T-helper 1 cell treated with Interleukin-12 subunit alpha and Interleukin-12 subunit beta and Interleukin-4 antibody, amounts not matched to agents 30 ng/mL and 1 ng/mL, for 36 hours (primary cell): ENCODE measurements around the gene XAGE3. TPM values are rescaled to one million over a fixed set of nuclear protein-coding genes. Genes with fewer than 3 reads are reported as not detected.
"Not testable (repeated sequence)": the region's sequence is repeated elsewhere in the genome, so short reads cannot be mapped to it uniquely, and the experiment has no call there.

Experiments
- intact Hi-C: fragments of 100-400 bp; cut with micrococcal nuclease; formaldehyde crosslinking; loops from one replicate; pipeline ENCODE4 v1.15.1; 2024
- total RNA-seq: library from RNA; stranded (reverse); gene quantifications from 2 replicates; pipeline ENCODE4 v1.2.3, GENCODE V29; 2022

Gene XAGE3, protein sequence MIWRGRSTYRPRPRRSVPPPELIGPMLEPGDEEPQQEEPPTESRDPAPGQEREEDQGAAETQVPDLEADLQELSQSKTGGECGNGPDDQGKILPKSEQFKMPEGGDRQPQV
- total RNA-seq, result not detected in 2 replicates

DNA sequence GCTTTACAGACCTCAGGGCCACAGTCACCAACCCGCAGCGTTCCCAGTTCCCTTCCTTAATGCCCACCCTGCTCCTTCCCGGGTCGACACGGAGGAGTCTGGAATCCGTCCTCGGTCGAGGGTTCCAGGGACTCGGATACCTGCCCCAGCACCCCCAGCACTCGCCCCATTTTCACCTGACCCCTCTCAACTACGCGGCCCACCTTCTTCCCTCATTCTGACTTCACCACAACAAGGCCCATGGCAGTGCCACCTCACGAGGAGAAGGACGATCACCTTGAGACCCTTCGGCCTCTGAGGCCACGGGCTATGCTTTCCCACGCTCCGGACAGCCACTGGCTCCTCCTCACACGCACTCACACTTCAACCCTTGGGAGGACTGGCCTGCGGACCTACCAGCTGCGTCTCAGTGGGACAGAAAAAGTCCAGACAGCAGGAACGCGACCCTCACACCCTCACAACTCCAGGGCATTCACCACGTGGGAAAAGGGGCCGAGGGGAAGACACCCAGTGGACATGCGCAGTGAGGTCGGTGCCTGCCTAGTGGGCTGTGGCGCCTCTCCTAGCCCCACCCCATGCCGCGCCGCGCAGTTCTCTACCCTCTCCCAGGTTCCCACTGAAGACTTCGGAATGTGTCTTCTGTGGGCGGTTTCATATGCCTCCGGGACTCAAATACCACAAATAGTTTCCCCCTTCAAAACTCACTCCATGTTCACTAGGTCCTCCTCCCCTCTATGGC is at the start of gene XAGE3:
XAGE3 (minus strand) TSS at position 474 of the 739 bp plus-strand sequence. CDS start 950 bp downstream, outside the sequence.
- intact Hi-C loops, result no loop called here

GRCh38 chrX:52914704-52915103 is 46.8 kb upstream of the XAGE3 start:
- intact Hi-C loops, result not testable (repeated sequence)

- intact Hi-C loops, result not testable (repeated sequence)
These were observed 45.8 kb upstream of the XAGE3 start for GRCh38 chrX:52913681-52914080.

- intact Hi-C loops, result not testable (repeated sequence)
These were observed 41.6 kb upstream of the XAGE3 start for GRCh38 chrX:52909313-52909969.

DNA sequence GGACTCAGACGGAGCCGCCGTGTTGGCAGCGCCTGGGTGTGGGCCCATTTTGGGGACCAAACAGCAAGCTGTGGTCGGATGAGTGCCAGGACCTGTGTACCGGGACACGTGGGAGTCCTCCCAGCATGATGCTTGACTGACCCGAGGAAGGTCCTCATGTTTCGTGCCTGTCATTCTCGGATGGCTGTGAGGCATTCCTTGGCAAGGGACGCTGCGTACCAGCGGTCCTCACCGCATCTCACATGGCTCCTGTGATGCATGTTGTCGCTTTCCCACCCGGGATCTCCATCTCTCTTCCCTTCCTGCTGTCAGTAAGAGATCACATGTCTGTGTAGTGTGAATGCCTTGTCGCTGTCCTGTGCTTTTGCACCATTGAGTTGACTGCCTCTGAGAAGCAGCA is 40.0 kb upstream of the XAGE3 start:
- intact Hi-C loops, result not testable (repeated sequence)

- intact Hi-C loops, result not testable (repeated sequence)
These were observed 39.3 kb upstream of the XAGE3 start for GRCh38 chrX:52907137-52907536.

DNA sequence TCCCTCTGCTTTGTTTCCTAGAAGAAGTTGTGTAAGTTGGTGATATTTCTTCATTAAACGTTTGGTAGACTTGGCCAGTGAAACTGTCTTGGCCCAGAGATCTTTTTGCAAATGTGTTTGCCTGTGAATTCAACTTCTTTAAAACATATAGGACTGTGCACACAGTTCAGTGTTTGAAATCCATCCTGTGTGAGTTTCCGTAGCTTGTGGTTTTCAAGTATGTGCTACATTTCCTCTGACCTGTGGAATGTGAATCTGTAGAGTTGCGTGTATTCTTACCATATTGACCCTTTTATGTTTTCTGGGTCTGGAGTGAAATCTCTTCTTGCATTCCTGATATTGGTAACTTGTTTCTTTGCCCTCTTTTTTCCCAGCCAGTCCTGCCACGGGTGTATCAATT is 38.2 kb upstream of the XAGE3 start:
- intact Hi-C loops, result not testable (repeated sequence)

- intact Hi-C loops, result not testable (repeated sequence)
These were observed 37.6 kb upstream of the XAGE3 start for GRCh38 chrX:52905531-52905930.

- intact Hi-C loops, result not testable (repeated sequence)
These were observed 29.2 kb upstream of the XAGE3 start, which contains the start of gene FAM156B for GRCh38 chrX:52896855-52897709. TSS of gene FAM156B (plus strand) at chrX:52897330. CDS start at chrX:52907226, 9,896 bp downstream.

DNA sequence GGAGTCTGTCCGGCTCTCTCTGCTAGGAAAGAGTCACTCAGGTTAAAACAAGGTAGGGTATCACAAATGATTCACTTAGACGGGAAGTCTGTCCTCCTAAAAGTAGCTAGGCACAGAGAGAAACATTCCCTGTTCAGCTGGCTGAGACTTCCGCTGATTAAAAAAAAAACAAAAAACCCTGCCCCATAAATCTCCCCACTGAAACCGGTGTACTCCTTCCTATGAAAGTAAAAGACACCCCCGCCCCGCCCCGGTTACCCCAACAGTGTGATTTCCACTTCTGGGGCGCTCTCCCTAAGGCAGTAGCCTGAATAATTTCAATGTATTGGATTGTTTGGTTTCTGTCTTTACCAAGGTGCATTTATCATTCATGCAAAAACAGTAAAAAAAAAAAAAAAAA is 28.6 kb upstream of the XAGE3 start:
- intact Hi-C loops, result not testable (repeated sequence)

DNA sequence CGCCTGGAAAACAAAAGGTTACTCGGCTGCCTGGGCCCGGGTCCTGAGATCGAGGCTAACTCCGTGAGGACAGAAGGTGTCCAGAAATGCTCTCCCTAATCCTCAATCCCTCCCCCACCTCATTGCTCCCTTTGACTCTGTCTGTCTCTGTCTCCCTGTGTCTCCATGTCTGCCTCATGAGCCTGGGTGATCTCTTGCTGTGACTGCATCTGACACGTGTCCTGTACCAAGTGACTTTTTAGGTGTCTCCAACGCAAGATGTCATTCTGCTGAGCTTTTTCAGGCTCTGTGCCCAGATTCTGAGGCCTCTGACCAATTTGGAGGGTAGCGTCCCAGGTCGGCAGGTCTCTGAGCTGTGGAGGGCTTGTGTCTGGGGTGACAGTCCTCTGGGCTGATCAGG is 20.2 kb upstream of the XAGE3 start:
- intact Hi-C loops, result not testable (repeated sequence)

- intact Hi-C loops, result not testable (repeated sequence)
These were observed 19.6 kb upstream of the XAGE3 start for GRCh38 chrX:52887459-52887858.

DNA sequence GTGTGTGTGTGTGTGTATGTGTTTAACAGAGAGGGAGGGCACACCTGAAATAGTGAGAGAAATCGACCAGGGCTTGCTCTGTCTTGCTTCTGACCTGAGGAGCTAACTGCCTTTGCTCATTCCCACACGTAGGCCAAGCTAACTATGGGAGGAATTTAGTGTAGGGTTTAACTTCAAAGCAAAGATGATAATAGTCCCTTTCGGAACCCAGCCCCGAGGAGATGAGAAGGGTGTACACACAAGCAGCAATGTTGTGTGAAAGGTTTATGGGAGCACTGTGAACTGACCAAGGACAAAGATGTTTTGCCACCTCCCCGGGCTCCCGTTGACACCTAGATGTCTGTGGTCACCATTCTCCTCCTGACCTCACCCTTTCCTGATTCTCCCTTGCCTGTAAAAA is 8.5 kb upstream of the XAGE3 start:
- intact Hi-C loops, result not testable (repeated sequence)

DNA sequence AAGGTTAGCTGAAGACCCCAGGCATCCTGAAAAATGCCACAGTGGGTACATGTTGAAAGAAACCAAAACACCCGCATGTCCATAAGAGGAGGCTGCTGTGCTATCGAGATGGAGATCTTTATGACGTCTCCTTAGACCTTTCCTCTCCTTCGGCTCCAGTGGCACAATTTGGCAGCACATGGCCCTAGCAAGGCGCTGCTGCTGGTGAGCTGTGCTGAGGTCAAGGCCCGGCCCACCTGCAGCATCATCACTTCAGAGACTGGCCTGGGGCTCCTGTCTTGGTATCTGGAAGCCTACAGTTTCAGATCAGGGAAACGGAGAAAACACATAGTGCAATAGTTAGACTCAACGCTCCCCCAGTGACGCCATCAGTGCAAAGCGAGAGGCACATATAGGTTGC is 7.6 kb upstream of the XAGE3 start:
- intact Hi-C loops, result not testable (repeated sequence)

DNA sequence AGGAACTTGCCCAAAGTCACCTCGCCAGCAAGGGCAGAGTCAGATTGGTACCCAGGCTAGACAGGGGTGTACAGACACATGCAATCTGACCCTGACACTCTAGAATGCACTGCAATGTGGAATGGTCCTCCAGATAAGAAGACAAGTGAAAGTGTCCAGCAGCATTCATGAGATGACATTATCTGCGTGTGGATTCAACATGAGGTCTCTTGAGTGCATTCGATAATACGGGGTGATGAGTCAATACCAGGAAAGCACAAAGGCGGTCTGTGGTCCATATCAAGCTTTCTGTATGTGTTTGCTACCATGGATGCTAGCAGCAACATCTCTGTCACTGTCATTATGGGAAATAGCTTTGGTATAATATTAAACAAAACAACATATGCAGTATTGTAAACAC is 6.8 kb upstream of the XAGE3 start:
- intact Hi-C loops, result no loop called here

GRCh38 chrX:52873825-52874224 is 5.9 kb upstream of the XAGE3 start:
- intact Hi-C loops, result not testable (repeated sequence)

GRCh38 chrX:52870046-52870445 is 2.2 kb upstream of the XAGE3 start:
- intact Hi-C loops, result no loop called here

GRCh38 chrX:52865343-52865998 is 2.4 kb downstream of the XAGE3 start:
- intact Hi-C loops, result no loop called here

- intact Hi-C loops, result not testable (repeated sequence)
These were observed 10.8 kb downstream of the XAGE3 start for GRCh38 chrX:52856991-52857525.

- intact Hi-C loops, result no loop called here
These were observed 15.6 kb downstream of the XAGE3 start for GRCh38 chrX:52852110-52852860.
